SK-N-SH treated with all-trans-retinoic acid at 6 μM for 48 hours (cell line): ENCODE results near the gene IKZF3.

Experiments used
- ATAC-seq: fragments of 200-7000 bp; cut with Tn5 transposase; 3 replicates; pipeline ENCODE4 v1.9.1; 2020; ENCODE audit warnings: mild to moderate bottlenecking, moderate library complexity
- ARNTL ChIP-seq: fragments of 450-650 bp; formaldehyde crosslinking; IDR thresholded peaks from 2 replicates; pipeline ENCODE4 v1.5.0; 2020; ENCODE audit warnings: low read depth, mild to moderate bottlenecking, moderate library complexity, borderline replicate concordance
- BACH2 ChIP-seq: fragments of 250-450 bp; sonication (Bioruptor Pico); IDR thresholded peaks from 2 replicates; pipeline ENCODE4 v1.9.0; 2021; ENCODE audit warnings: mild to moderate bottlenecking, borderline replicate concordance
- CREB5 ChIP-seq: fragments of 250-450 bp; sonication (Bioruptor Pico); IDR thresholded peaks from 2 replicates; pipeline ENCODE4 v1.5.1; 2020; ENCODE audit warnings: low read depth, mild to moderate bottlenecking, moderate library complexity
- CSDC2 ChIP-seq: fragments of 250-450 bp; sonication (Bioruptor Pico); IDR thresholded peaks from 2 replicates; pipeline ENCODE4 v1.5.0; 2020; ENCODE audit warnings: mild to moderate bottlenecking, moderate library complexity
- CSRNP3 ChIP-seq: fragments of 250-450 bp; sonication (Bioruptor Pico); IDR thresholded peaks from 2 replicates; pipeline ENCODE4 v1.5.1; 2021; ENCODE audit warnings: mild to moderate bottlenecking, moderate library complexity
- GLIS3 ChIP-seq: fragments of 250-450 bp; sonication (Bioruptor Pico); IDR thresholded peaks from 2 replicates; pipeline ENCODE4 v1.5.0; 2020; ENCODE audit warnings: mild to moderate bottlenecking, moderate library complexity
- ISL1 ChIP-seq: fragments of 250-450 bp; sonication (Bioruptor Pico); IDR thresholded peaks from 2 replicates; pipeline ENCODE4 v2.1.2; 2022; ENCODE audit warnings: mild to moderate bottlenecking, moderate library complexity
- OSR1 ChIP-seq: fragments of 250-450 bp; sonication (Bioruptor Pico); IDR thresholded peaks from 2 replicates; pipeline ENCODE4 v1.8.0; 2022; ENCODE audit warnings: moderate library complexity, mild to moderate bottlenecking, inconsistent platforms
- PATZ1 ChIP-seq: fragments of 250-450 bp; sonication (Bioruptor Pico); IDR thresholded peaks from 2 replicates; pipeline ENCODE4 v1.8.0; 2020; ENCODE audit warnings: mild to moderate bottlenecking, moderate library complexity, borderline replicate concordance
- POU6F1 ChIP-seq: fragments of 250-450 bp; sonication (Bioruptor Pico); IDR thresholded peaks from 2 replicates; pipeline ENCODE4 v1.8.0; 2021; ENCODE audit warnings: low read depth, mild to moderate bottlenecking, moderate library complexity, borderline replicate concordance
- PPARA ChIP-seq: fragments of 250-450 bp; sonication (Bioruptor Pico); IDR thresholded peaks from 2 replicates; pipeline ENCODE4 v1.5.0; 2020; ENCODE audit warnings: mild to moderate bottlenecking, borderline replicate concordance
- RARB ChIP-seq: fragments of 250-450 bp; sonication (Bioruptor Pico); IDR thresholded peaks from 2 replicates; pipeline ENCODE4 v1.8.0; 2021; ENCODE audit warnings: mild to moderate bottlenecking, moderate library complexity
- SNAI2 ChIP-seq: fragments of 250-450 bp; sonication (Bioruptor Pico); IDR thresholded peaks from 2 replicates; pipeline ENCODE4 v1.5.0; 2020; ENCODE audit warnings: mild to moderate bottlenecking, moderate library complexity
- TCF4 ChIP-seq: fragments of 250-450 bp; sonication (Bioruptor Pico); IDR thresholded peaks from 2 replicates; pipeline ENCODE4 v1.8.0; 2021; ENCODE audit warnings: mild to moderate bottlenecking, moderate library complexity, borderline replicate concordance
- TSHZ2 ChIP-seq: fragments of 250-450 bp; sonication (Bioruptor Pico); IDR thresholded peaks from 2 replicates; pipeline ENCODE4 v1.5.0; 2020; ENCODE audit warnings: mild to moderate bottlenecking, moderate library complexity
- ZC3H10 ChIP-seq: fragments of 250-450 bp; sonication (Bioruptor Pico); IDR thresholded peaks from 2 replicates; pipeline ENCODE4 v1.5.1; 2021; ENCODE audit warnings: mild to moderate bottlenecking, moderate library complexity
- ZFP3 ChIP-seq: fragments of 250-450 bp; sonication (Bioruptor Pico); IDR thresholded peaks from 2 replicates; pipeline ENCODE4 v1.5.0; 2020; ENCODE audit warnings: mild to moderate bottlenecking, moderate library complexity
- ZFP30 ChIP-seq: fragments of 450-650 bp; formaldehyde crosslinking; IDR thresholded peaks from 2 replicates; pipeline ENCODE4 v1.5.0; 2022; ENCODE audit warnings: mild to moderate bottlenecking, moderate library complexity
- ZNF565 ChIP-seq: fragments of 450-650 bp; formaldehyde crosslinking; conservative IDR thresholded peaks from 2 replicates; pipeline ENCODE4 v1.5.0; 2020; ENCODE audit warnings: low read depth, mild to moderate bottlenecking, moderate library complexity
- ZNF70 ChIP-seq: fragments of 450-650 bp; formaldehyde crosslinking; IDR thresholded peaks from 2 replicates; pipeline ENCODE4 v1.5.0; 2020; ENCODE audit warnings: mild to moderate bottlenecking, moderate library complexity
- ZNF8 ChIP-seq: fragments of 450-650 bp; formaldehyde crosslinking; IDR thresholded peaks from 2 replicates; pipeline ENCODE4 v1.5.0; 2020; ENCODE audit warnings: mild to moderate bottlenecking, moderate library complexity

IKZF3 gene

GRCh38 chr17:39793301-39793872, 70.7 kb downstream of the IKZF3 start:
- TF ChIP-seq ZNF8 (CRISPR knock-in tag) (no peak), TCF4 (no peak), PATZ1 (no peak), SNAI2 (CRISPR knock-in tag) (no peak), ZC3H10 (CRISPR knock-in tag) (no peak), CREB5 (CRISPR knock-in tag) (no peak), OSR1 (CRISPR knock-in tag) (no peak), ZFP3 (CRISPR knock-in tag) (no peak), ISL1 (CRISPR knock-in tag) (no peak), ZNF565 (no peak), TSHZ2 (CRISPR knock-in tag) (no peak), GLIS3 (CRISPR knock-in tag) (no peak), BACH2 (CRISPR knock-in tag) (no peak), PPARA (no peak)
- ATAC-seq, result no peak

GRCh38 chr17:39792526-39793221, 71.4 kb downstream of the IKZF3 start:
- ATAC-seq, result no peak
- TF ChIP-seq PPARA, result no peak
- no peak for TF ChIP-seq PATZ1
- TF ChIP-seq OSR1 (CRISPR knock-in tag), result no peak
- no peak for TF ChIP-seq ZFP30 (CRISPR knock-in tag)
- no peak for TF ChIP-seq ZC3H10 (CRISPR knock-in tag)
- no peak for TF ChIP-seq ZFP3 (CRISPR knock-in tag)
- TF ChIP-seq ZNF70 (CRISPR knock-in tag), result no peak

- ATAC-seq, result no peak
- no peak for TF ChIP-seq ZNF70 (CRISPR knock-in tag)
- TF ChIP-seq POU6F1, result no peak
- no peak for TF ChIP-seq RARB (CRISPR knock-in tag)
- no peak for TF ChIP-seq BACH2 (CRISPR knock-in tag)
- no peak for TF ChIP-seq ARNTL (CRISPR knock-in tag)
- TF ChIP-seq CSDC2 (CRISPR knock-in tag), result no peak
- no peak for TF ChIP-seq GLIS3 (CRISPR knock-in tag)
- no peak for TF ChIP-seq ZC3H10 (CRISPR knock-in tag)
- TF ChIP-seq PATZ1, result no peak
- no peak for TF ChIP-seq SNAI2 (CRISPR knock-in tag)
- TF ChIP-seq CSRNP3 (CRISPR knock-in tag), result no peak
- TF ChIP-seq ZNF8 (CRISPR knock-in tag), result no peak
- no peak for TF ChIP-seq ZFP3 (CRISPR knock-in tag)
Observed at GRCh38 chr17:39791111-39791992, 72.8 kb downstream of the IKZF3 start.
